Measurements from ENCODE around the gene TMCO6. TPM values are rescaled to one million over a fixed set of nuclear protein-coding genes. Genes with fewer than 3 reads are reported as not detected.
"Not testable (repeated sequence)": the region's sequence is repeated elsewhere in the genome, so short reads cannot be mapped to it uniquely, and the experiment has no call there.

The TMCO6 gene
- polyA plus RNA-seq, 3 donors: 12.6 to 18.7 (median 17.5) TPM

DNA sequence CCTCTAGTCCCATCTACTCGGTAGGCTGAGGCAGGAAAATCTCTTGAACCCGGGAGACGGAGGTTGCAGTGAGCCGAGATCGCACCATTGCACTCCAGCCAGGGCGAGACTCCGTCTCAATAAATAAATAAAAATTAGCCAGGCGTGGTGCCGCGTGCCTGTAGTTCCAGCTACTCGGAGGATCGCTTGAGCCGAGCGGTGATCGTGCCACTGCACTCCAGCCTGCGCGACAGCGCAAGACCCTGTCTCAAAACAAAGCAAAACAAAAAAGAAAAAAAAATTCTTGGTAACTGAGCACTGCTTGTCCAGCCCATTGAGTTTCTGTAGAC lies 24.7 kb downstream of the TMCO6 start:
- peak overlapping the region; percentile 71 for H3K27ac ChIP-seq (ENCODE audit: low read depth, low read length)
- WGBS, 3 donors: 2 to 15% (median 11%) methylated on average over 17 to 18 of the region's 18 CpGs

DNA sequence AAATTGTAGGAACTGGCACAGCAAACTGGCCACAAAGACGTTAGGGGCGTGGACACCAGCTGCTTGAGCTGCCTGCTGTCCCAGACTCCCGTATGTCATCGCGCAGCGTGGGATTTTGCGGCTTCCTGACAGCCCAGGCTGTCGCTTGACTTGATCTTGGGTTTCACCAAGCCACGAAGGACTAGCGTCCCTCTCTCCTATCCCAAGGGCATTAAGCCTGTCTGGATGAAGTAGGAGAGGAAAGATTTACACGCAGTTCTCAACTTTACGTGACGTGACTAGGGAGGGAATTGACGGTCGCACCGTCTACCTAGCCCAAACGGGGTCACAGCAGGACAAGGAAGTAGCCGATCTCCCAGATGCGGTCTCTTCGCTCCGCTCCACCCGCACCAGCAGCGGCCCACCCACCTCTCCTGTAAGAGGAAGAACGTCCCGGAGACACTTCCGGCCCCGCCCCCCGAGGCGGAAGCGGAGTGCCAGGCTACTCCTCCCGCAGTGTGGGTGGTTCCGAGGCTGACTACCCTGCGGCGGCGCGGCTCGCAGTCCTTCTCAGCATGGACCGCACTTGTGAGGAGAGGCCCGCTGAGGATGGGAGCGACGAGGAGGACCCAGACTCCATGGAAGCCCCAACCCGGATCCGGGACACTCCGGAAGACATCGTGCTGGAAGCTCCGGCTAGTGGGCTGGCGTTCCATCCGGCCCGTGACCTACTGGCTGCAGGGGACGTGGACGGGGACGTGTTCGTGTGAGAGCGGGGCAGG lies 25.3 kb downstream of the TMCO6 start, which contains the start of gene WDR55:
Gene WDR55, plus strand, starts transcription at position 546 of the 761 bp plus-strand sequence. Its CDS starts 9 bp downstream, at position 555.
- peak within 1 kb of the TSS; percentile 71 for H3K27ac ChIP-seq (ENCODE audit: low read depth, low read length)
- WGBS, 3 donors: 0 to 1% (median 0%) methylated on average over 54 of the region's 54 CpGs

DNA sequence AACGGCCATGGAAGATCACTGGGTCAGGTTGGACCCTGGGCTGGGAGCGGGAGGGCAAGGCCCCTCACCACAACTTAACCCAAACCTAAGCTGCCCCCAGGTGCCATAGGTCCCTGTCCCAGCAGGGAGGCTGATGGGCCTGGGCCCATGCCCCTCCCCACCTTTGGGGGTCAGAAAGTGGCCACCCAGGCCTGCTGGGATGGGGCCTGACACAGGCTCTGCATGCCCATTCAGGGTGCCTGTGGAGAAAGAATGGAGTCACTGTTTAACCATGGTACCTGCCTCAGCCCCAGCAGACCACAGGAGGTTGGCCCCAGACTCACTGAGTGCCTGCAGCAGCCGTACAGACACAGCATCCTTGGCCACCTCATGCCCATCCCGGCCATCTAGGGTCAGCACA lies 31.8 kb downstream of the TMCO6 start:
- not testable (repeated sequence) for H3K27ac ChIP-seq (ENCODE audit: low read depth, low read length)
- 92 to 98% (median 92%) methylated on average over 3 to 4 of the region's 4 CpGs for WGBS, 3 donors

DNA sequence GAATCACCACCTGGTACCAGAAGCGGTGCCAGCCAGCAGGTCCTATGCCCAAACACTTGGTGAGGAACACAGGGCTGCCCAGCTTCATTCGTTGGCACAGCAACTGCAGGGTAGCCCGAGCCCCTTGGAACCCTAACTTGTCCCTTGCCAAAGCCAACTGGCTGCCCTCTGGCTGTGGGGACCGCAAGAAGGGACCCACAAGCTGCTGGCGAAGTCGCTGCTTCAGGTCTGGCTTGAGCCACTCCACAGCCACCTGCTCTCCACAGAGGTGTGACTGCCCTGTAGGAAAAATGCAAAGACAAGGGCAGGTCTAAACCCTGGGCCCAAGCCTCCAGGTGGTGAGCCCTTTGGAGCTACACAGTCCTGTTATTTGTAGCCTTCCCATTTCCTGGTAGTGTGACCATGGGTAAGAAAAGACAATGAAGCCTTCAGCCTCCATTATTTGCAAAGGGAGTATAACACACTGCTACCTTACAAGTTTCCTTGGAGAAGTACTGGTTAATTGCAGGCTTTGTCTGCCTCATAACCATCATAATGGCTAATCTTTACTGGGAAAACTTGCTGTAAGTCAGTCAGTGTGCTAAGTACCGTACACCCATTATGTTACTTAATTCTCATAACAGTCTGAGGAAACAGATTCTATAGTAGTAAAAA lies 32.3 kb downstream of the TMCO6 start:
- no peak overlapping the region for H3K27ac ChIP-seq (ENCODE audit: low read depth, low read length)
- 96 to 99% (median 97%) methylated on average over 5 to 6 of the region's 7 CpGs for WGBS, 3 donors

DNA sequence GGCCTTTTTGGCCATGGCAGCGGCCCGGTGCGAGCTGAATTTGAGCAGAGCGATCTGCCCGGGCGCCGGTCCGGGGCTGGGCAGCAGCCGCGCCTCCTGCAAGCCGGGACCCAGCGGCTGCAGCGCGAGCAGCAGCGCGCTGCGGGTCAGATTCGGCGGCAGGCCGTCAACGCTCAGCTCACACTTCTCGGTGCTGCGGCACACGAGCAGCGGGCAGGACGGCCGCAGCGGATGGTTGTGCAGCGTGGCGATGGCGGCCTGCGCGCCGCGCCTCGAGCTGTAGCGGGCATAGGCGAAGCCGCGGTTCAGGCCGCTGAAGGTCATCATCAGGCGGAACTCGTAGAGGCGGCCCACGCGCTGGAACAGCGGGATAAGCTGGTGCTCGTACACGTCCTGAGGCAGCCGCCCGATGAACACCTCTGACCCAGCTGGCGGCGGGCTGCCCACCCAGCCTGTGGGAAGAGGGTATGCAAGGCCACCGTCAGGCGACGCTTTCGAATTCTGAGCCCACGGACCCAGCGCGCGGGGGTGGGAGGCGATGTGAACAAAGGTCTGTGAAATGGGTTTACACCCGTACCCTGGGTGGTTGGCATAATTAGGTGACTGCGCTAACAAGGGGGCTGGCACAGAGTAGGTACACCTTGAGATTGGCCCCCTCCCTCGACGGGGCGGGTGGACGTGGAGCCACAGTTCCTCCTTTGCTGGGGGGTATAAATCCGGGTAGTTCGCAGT lies 33.4 kb downstream of the TMCO6 start:
- no peak overlapping the region for H3K27ac ChIP-seq (ENCODE audit: low read depth, low read length)
- 48 to 72% (median 69%) methylated on average over 67 to 70 of the region's 70 CpGs for WGBS, 3 donors

DNA sequence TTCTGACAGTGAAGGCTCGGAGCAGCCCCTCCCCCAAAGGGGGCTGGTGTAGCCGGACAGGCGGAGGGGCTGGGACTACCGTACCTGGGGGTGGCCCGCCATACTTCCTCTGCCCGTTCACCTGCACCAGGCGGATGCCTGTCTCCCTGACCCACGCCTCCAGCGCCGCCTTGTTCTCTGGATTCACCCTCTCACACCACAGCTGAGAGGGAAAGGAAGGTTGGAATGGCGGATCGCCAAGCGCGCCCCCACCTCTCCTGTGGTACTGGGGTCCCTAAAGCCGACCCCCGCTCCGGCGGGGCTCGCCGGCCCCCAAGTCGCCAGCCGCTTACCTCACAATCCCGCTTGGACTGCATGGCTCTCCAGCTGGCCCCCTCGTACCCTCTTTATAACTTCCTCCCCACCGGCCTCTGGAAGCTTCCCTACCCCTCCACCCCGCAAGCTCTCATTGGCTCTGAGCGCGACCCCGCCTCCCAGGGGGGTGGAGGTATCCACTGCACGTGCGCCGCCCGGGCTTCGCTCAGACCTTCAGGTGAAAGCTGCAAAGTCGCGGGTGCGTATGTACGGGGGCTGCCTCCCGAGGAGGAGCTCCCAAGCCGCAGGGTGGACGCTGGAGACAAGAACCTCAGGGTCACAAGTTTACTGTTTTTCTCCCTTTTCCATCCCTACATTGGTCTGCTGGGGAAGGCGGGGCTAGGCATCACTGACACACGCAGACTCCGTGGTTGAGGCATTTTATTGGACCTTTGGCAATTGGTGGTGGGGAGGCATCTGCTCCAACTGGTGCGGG lies 34.1 kb downstream of the TMCO6 start, which contains the start of gene DND1:
Gene DND1, minus strand, starts transcription at position 390 of the 790 bp plus-strand sequence. Its CDS starts 34 bp downstream, at position 356.
- H3K27ac ChIP-seq (ENCODE audit: low read depth, low read length): no peak within 1 kb of the TSS
- 85 to 92% (median 89%) methylated on average over 33 to 45 of the region's 45 CpGs for WGBS, 3 donors

DNA sequence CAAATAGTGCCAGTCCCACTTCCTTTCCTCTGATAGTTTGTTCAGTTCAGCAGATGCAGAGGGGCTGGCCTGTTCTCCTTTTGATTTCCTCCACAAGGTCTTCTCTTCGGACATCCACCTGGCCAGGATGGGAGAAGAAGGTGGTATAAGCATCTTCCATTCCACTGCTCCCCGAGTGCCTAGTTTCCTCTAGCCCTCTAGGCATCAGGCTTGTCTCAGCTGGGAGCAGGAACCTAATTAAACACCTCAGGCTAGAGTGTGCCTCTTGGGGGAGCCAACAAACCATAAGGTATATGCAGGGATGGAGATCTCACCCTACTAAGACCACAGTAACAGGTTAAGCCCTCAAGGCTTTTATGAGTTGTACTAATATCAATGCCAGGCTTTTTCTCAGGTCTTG lies 35.0 kb downstream of the TMCO6 start:
- no peak overlapping the region for H3K27ac ChIP-seq (ENCODE audit: low read depth, low read length)
- 85 to 86% (median 85%) methylated on average over 2 of the region's 2 CpGs for whole genome bisulfite sequencing, 3 donors

DNA sequence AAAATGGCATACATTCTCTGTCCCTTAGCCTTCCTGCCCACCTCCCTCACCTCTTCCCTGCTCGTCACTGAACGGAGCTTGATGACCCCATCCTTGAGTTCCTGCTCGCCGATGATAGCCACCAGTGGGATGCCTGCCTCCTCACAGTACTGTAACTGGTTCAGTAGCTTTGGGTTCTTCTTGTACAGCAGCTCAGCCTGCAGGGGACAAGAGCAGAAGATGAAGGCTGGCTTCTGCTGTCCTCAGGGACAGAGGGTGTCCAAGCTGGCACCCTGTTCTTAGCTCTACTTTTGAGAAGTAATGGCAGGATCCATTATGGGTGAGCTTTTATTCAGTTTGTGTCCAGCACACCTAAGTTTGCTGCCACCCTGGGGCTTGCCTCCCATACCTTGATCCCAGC lies 35.4 kb downstream of the TMCO6 start:
- no peak overlapping the region for H3K27ac ChIP-seq (ENCODE audit: low read depth, low read length)
- WGBS, 3 donors: 91 to 94% (median 92%) methylated on average over 4 of the region's 4 CpGs

DNA sequence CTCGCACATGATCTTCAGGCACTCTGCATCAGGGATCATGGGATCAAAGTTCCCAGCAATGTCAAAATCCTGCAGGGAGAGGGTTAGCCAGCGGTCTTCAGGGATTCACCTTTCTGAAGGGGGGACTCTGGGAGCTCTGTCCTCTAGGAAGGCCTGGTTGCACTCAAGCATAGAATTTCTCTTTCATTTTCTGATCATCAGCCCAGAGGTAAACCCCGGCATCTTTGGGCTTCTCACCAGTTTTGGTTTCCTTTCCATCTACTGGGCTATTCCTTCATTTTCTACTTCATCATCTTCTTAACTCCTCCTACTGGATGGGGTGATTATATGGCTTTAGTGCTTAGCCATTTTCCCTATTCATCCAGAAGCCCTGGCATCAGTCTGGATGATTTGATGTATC lies 38.7 kb downstream of the TMCO6 start:
- WGBS, 3 donors: 78 to 96% (median 94%) methylated on average over 3 of the region's 3 CpGs
- no peak overlapping the region for H3K27ac ChIP-seq (ENCODE audit: low read depth, low read length)

DNA sequence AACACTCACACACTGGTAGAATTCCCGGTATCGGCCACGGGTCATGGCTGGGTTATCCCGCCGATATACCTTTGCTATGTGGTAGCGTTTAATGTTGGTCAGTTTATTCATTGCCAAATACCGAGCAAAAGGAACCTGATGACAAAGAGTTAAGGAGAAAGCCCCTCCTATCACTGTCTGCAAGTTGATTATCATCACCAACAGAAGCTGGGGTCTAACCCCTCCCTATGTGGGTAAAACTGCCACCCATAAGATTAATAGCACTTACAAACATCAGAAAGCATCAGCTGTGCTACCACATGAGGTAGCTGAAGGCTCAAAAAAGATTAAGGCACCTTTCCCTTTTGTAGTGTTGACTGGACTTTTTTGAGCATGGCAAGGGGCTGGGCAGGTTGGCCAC lies 39.7 kb downstream of the TMCO6 start:
- no peak overlapping the region for H3K27ac ChIP-seq (ENCODE audit: low read depth, low read length)
- WGBS, 3 donors: 96 to 98% (median 97%) methylated on average over 7 of the region's 7 CpGs

DNA sequence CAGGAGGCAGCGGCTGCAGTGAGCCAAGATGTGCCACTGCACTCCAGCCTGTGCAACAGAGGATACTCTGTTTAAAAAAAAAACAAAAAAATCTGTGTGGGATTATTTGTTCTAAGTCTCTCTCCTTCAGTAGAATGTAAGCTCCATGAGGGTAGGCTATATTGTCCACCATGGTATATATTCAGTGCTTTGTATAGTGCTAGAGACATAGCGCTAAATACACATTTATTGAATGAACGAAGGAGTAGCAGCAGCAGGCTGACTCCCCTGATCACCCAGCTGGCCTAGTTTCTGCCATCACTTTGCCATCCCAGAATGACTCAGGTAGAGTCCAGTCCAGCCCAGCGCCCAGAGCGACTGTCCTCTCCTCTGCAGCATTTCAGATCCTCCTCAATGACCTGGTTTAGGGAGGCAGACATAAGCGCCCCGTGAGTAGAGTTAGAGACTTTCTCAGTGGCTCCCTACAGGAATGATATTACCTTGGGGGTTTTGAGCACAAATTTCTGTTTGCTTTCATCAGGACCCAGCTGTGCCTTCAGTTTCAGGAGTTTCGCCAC lies 51.2 kb downstream of the TMCO6 start:
- WGBS, 3 donors: 44 to 59% (median 57%) methylated on average over 8 of the region's 8 CpGs
- no peak overlapping the region for H3K27ac ChIP-seq (ENCODE audit: low read depth, low read length)

DNA sequence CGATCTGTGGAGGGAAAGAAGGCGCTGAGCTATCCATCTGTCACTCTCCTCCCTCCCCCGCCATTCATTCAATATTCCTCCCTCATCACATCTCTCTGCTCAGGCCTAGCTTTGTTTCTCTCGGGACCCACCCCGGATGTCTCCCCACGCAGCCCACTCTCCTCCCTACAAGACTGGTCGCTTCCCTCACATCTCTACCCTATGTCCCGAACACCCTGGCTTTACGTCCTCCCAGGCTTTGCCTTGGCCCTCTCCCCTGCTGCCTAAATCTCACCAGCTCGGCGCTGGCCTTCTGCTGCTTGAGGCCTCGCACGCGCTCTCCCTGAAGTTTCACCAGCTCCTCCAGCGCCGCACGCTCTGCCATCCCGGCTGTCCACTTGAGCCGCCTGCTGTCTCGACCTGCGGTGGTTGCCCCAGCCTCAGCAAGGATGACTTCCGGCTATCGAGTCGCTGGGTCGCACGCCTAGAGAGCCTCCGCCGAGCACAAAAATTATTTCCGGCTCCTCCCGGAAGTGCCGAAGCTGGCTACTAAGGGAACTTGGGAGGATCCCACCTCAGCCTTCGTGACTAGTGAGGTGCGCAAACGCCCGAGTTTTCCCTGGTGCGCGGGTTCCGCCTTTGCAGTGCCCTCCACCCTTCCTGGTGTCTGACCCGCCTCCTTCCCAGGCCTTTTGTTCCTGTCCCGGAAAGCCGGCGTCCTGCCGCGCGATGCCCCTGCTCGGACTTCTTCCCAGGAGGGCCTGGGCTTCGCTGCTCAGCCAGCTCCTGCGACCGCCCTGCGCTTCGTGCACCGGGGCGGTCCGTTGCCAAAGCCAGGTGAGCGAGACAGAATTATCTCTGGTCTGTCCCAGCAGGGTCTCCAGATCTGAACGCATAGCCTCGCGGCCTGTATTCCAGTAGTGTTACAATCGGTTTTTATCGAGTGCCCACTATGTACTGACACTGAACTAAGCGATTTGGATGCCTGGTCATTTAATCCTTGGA lies 52.0 kb downstream of the TMCO6 start, which contains the start of the genes HARS1 and HARS2:
Gene HARS1, minus strand, starts transcription at position 430 of the 984 bp plus-strand sequence. Its CDS starts 66 bp downstream, at position 364.
Gene HARS2, plus strand, starts transcription at position 515 of the 984 bp plus-strand sequence. Its CDS starts 194 bp downstream, at position 709.
- H3K27ac ChIP-seq (ENCODE audit: low read depth, low read length): no peak within 1 kb of the TSS
- whole genome bisulfite sequencing, 3 donors: 0 to 1% (median 1%) methylated on average over 61 of the region's 61 CpGs

DNA sequence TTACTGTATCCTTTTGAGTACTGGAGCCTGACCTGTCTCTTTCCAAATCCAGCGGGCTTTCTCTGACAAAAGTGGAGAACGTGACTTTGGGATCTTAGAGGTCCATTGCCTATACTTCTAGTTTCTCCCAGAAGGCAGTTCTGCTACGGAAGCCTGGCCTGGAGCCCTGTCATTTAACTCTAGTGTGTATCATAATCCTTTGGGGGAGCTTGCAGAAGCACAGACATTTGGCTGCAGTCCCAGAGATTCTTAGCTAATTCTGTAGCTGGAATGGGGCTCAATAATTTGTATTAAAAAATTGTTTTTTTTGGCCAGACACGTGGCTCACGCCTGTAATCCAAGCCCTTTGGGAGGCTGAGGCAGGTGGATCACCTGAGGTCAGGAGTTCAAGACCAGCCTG lies 55.0 kb downstream of the TMCO6 start:
- no peak overlapping the region for H3K27ac ChIP-seq (ENCODE audit: low read depth, low read length)
- 55 to 65% (median 64%) methylated on average over 5 of the region's 5 CpGs for WGBS, 3 donors
